Spleen (tissue), 11 donors: ENCODE data around the gene CPN2. TPM values are rescaled to one million over a fixed set of nuclear protein-coding genes. Genes with fewer than 3 reads are reported as not detected.

ENCODE experiments used
- DNase-seq: peaks from one replicate; pipeline ENCODE4 v3.0.0-alpha.2; 2020
- H3K27ac ChIP-seq, 8 donors: fragments of 200-600 bp; sonication (generic) in 7 of 8; 1 replicate in 4 of 8; 2 replicates in 4 of 8; pipeline versions ENCODE4 v1.5.0 to v1.8.0; 2016 to 2021; ENCODE audit warnings: inconsistent platforms in 4 of 8, mild to moderate bottlenecking in 4 of 8, moderate library complexity in 1 of 8
- H3K27me3 ChIP-seq, 7 donors: fragments of 200-600 bp; sonication (generic) in 6 of 7; replicated peaks in 1 of 7; 1 replicate in 4 of 7; 2 replicates in 3 of 7; pipeline versions ENCODE4 v1.5.0 to v1.8.0; 2016 to 2021; ENCODE audit warnings: inconsistent platforms in 3 of 7, mild to moderate bottlenecking in 1 of 7
- H3K36me3 ChIP-seq, 6 donors: fragments of 200-600 bp; sonication (generic) in 5 of 6; 1 replicate in 4 of 6; 2 replicates in 2 of 6; pipeline versions ENCODE4 v1.5.0 to v1.8.0; 2016 to 2021; ENCODE audit warnings: inconsistent platforms in 2 of 6
- H3K4me1 ChIP-seq, 6 donors: fragments of 200-600 bp; sonication (generic) in 5 of 6; 1 replicate in 3 of 6; 2 replicates in 3 of 6; pipeline versions ENCODE4 v1.5.0 to v1.8.0; 2016 to 2021; ENCODE audit warnings: inconsistent platforms in 3 of 6
- H3K4me3 ChIP-seq, 8 donors: fragments of 200-600 bp; sonication (generic) in 7 of 8; 1 replicate in 4 of 8; 2 replicates in 4 of 8; pipeline versions ENCODE4 v1.5.0 to v1.8.0; 2016 to 2021; ENCODE audit warnings: inconsistent platforms in 4 of 8, mild to moderate bottlenecking in 4 of 8, moderate library complexity in 2 of 8
- H3K9me3 ChIP-seq, 8 donors: fragments of 200-600 bp; sonication (generic) in 7 of 8; 1 replicate in 4 of 8; 2 replicates in 4 of 8; pipeline versions ENCODE4 v1.5.0 to v1.8.0; 2016 to 2021; ENCODE audit warnings: inconsistent platforms in 4 of 8
- CTCF ChIP-seq, 11 experiments: fragments of 200-600 bp in 7 of 11; fragments of 450-650 bp in 4 of 11; sonication (generic) in 4 of 11; IDR thresholded peaks in 8 of 11; conservative IDR thresholded peaks in 3 of 11; 1 replicate in 7 of 11; 2 replicates in 4 of 11; pipeline versions ENCODE4 v1.4.0 to v1.8.0; 2016 to 2021; ENCODE audit warnings: antibody characterized with exemption in 11 of 11, inconsistent platforms in 4 of 11, mild to moderate bottlenecking in 1 of 11
- POLR2A ChIP-seq, 3 donors: fragments of 450-650 bp; IDR thresholded peaks; one replicate each; pipeline ENCODE4 v1.5.1; 2017; ENCODE audit warnings: antibody characterized with exemption in 3 of 3, mild to moderate bottlenecking in 1 of 3
- POLR2AphosphoS5 ChIP-seq, 3 donors: sonication (generic); formaldehyde crosslinking; IDR thresholded peaks; one replicate each; pipeline ENCODE4 v1.5.1; 2017; ENCODE audit warnings: antibody characterized with exemption in 3 of 3
- WGBS, 5 donors: extraction: QIAGEN DNeasy Blood & Tissue Kit in 3 of 5; methylation state at CpG; one replicate each; pipeline versions ENCODE4 v1.1.5 to v1.1.7; 2013 to 2018; 5-methylcytosine and 5-hydroxymethylcytosine counted together
- intact Hi-C: fragments of 100-400 bp; cut with DNase I; formaldehyde crosslinking; loops from one replicate; pipeline ENCODE4 v1.15.0; 2023; ENCODE audit warnings: low total_unique reads
- polyA plus RNA-seq, 3 donors: library from polyadenylated mRNA; stranded (reverse); fragments of 200-250 nt; gene quantifications; one replicate each; pipeline ENCODE4 v1.2.1, GENCODE V29; 2013
- total RNA-seq, 7 donors: library from RNA; depleted of rRNA in 3 of 7; stranded (reverse); fragments of >200 nt in 3 of 7; fragmentation: NEBNext Ultra II Directional in 4 of 7; extraction: Animal tissue kit (Norgen Biotek cat#: 25700) in 4 of 7; gene quantifications; one replicate each; pipeline versions ENCODE4 v1.1.0 to v1.2.1, GENCODE V29; 2016 to 2021
- donor health status: healthy with polysubstance abuse.
- donor health status: DM: no; HTN: no; CAD: no; lungs with moderate emphysema.
- donor health status: DM: no; HTN: no; CAD: no.
- donor health status: Bipolar disorder and iron deficiency.
- donor health status: healthy.
- donor health status: DM: no; HTN: no; CAD: no.
- donor health status: DM: yes; HTN: yes; CAD: no.

The CPN2 gene
- total and polyA plus RNA-seq, 10 donors = 0.26 to 4.4 (median 0.76) TPM

- Histone ChIP-seq H3K9me3 (no peaks in the 10 kb centered on the region), H3K4me3 (no peak overlapping the region), H3K27ac (no peak overlapping the region), H3K27me3 (peaks cover 0 to 39% (median 8%) of the 10 kb centered on the region in 7 donors), H3K36me3 (no peaks in the 10 kb centered on the region), H3K4me1 (peaks cover 0 to 14% (median 3%) of the 10 kb centered on the region in 6 donors)
- intact Hi-C loops = no loop called here
- no peak for TF ChIP-seq POLR2A (IDR thresholded peaks at IDR 0.05)
- TF ChIP-seq CTCF (IDR thresholded peaks at IDR 0.05 in 8 of 11, conservative IDR thresholded peaks at IDR 0.05 in 3 of 11) = no peak
- no peak for TF ChIP-seq POLR2AphosphoS5 (IDR thresholded peaks at IDR 0.05)
- 93 to 98% (median 97%) methylated on average over 5 of the region's 5 CpGs for WGBS, 5 donors
- DNase-seq = no peak
Observed at GRCh38 chr3:194327218-194328052, 23.7 kb downstream of the CPN2 start.

- Histone ChIP-seq H3K27ac (no peak overlapping the region), H3K36me3 (no peaks in the 10 kb centered on the region), H3K4me3 (no peak overlapping the region), H3K4me1 (peaks cover 0 to 19% (median 3%) of the 10 kb centered on the region in 6 donors), H3K9me3 (no peaks in the 10 kb centered on the region), H3K27me3 (peaks cover 0 to 39% (median 2%) of the 10 kb centered on the region in 7 donors)
- 88 to 97% (median 90%) methylated on average over 2 of the region's 2 CpGs for WGBS, 5 donors
- TF ChIP-seq CTCF (IDR thresholded peaks at IDR 0.05 in 8 of 11, conservative IDR thresholded peaks at IDR 0.05 in 3 of 11) = no peak
- TF ChIP-seq POLR2A (IDR thresholded peaks at IDR 0.05) = no peak
- no peak for TF ChIP-seq POLR2AphosphoS5 (IDR thresholded peaks at IDR 0.05)
- no peak for DNase-seq
- intact Hi-C loops = no loop called here
Observed at GRCh38 chr3:194326968-194327217, 24.2 kb downstream of the CPN2 start.

GRCh38 chr3:194326192-194326967 lies 24.7 kb downstream of the CPN2 start:
- no peak for DNase-seq

More at GRCh38 chr3:194326192-194326967, 24.7 kb downstream of the CPN2 start:
- Histone ChIP-seq H3K9me3 (no peaks in the 10 kb centered on the region), H3K4me3 (no peak overlapping the region), H3K36me3 (no peaks in the 10 kb centered on the region), H3K4me1 (peaks cover 0 to 19% (median 3%) of the 10 kb centered on the region in 6 donors), H3K27me3 (peaks cover 0 to 39% (median 0%) of the 10 kb centered on the region in 7 donors), H3K27ac (no peak overlapping the region)
- no peak for TF ChIP-seq CTCF (IDR thresholded peaks at IDR 0.05 in 8 of 11, conservative IDR thresholded peaks at IDR 0.05 in 3 of 11)
- TF ChIP-seq POLR2A (IDR thresholded peaks at IDR 0.05) = no peak
- TF ChIP-seq POLR2AphosphoS5 (IDR thresholded peaks at IDR 0.05) = no peak
- intact Hi-C loops = no loop called here
- WGBS, 5 donors = 66 to 80% (median 72%) methylated on average over 15 of the region's 15 CpGs
